Left ventricle myocardium inferior (tissue), 1 donor: ENCODE results near the gene EEF2K. TPM values are rescaled to one million over a fixed set of nuclear protein-coding genes. Genes with fewer than 3 reads are reported as not detected.

Source experiments
- DNase-seq: peaks from one replicate; pipeline ENCODE4 v3.0.0-alpha.2; 2020
- H3K27ac ChIP-seq: fragments of 200-600 bp; replicated peaks from 2 replicates; pipeline ENCODE4 v1.8.0; 2021
- H3K27me3 ChIP-seq: fragments of 200-600 bp; 2 replicates; pipeline ENCODE4 v1.8.0; 2021; ENCODE audit warnings: low read depth
- H3K36me3 ChIP-seq: fragments of 200-600 bp; 2 replicates; pipeline ENCODE4 v1.8.0; 2021
- H3K4me1 ChIP-seq: fragments of 200-600 bp; 2 replicates; pipeline ENCODE4 v1.8.0; 2021
- H3K4me3 ChIP-seq: fragments of 200-600 bp; 2 replicates; pipeline ENCODE4 v1.8.0; 2021; ENCODE audit warnings: mild to moderate bottlenecking, moderate library complexity
- H3K9me3 ChIP-seq: fragments of 200-600 bp; replicated peaks from 2 replicates; pipeline ENCODE4 v1.8.0; 2021
- CTCF ChIP-seq: fragments of 200-600 bp; IDR thresholded peaks from 2 replicates; pipeline ENCODE4 v1.8.0; 2021; ENCODE audit warnings: antibody characterized with exemption, mild to moderate bottlenecking, borderline replicate concordance
- intact Hi-C: fragments of 100-400 bp; cut with micrococcal nuclease; formaldehyde crosslinking; loops from one replicate; pipeline ENCODE4 v1.11.0; 2022
- total RNA-seq: library from RNA; stranded (reverse); fragmentation: NEBNext Ultra II Directional; extraction: Animal tissue kit (Norgen Biotek cat#: 25700); gene quantifications from one replicate; pipeline ENCODE4 v1.2.1, GENCODE V29; 2021
- donor health status: DM: no; HTN: yes; CAD: no; lungs with severe emphysema.

The EEF2K gene
- total RNA-seq, 1 donor from 2014 or later: 22.1 TPM

- intact Hi-C loops: no loop called here
- no peaks in the 10 kb centered on the region for H3K27me3 ChIP-seq
- H3K4me3 ChIP-seq: no peak overlapping the region
- no peak overlapping the region for H3K27ac ChIP-seq
- no peaks in the 10 kb centered on the region for H3K9me3 ChIP-seq
- peaks cover 97% of the 10 kb centered on the region for H3K36me3 ChIP-seq
- DNase-seq: no peak
- no peaks in the 10 kb centered on the region for H3K4me1 ChIP-seq
- no peak for TF ChIP-seq CTCF
These were observed 105.4 kb downstream of the EEF2K start for GRCh38 chr16:22311520-22311919.

DNA sequence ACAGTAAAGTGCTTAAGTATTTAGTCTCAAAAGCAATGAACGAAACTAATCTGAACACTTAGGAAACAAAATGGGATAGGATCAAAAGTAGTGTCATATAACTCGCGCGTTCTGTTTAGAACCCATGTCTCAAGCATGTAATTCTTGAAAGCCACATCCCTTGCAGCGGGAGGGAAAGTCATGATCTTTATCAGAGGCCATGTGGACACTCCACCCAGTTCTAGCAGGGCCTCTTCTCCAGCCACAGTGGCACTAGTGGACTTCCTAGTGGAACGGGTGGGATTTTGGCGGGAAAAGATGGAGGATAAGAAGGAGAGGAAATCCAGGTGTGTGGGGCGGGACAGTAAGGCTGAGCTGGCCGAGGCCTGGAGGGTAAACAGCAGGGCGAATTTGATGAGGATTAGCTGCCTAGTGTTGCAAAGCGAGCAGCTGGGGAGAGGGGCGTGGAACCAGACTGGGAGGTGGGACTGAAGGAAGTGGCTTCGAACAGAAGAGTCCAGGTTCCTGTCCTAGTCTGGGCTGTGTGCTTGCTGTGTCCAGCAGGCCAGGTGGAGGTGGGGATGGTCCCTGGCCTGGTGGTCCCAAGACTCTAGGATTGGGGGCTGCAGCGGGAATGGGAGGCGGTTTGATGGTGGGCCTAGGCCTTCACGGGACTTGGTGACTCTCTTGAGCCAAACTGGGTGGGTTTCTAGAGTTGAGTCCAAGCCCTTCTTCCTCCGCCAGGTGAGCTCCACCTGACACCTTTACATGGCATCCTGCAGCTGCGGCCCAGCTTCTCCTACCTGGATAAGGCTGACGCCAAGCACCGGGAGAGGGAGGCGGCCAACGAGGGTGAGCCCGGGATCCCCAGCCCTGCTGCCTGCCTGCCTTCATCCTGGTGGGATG is 107.1 kb downstream of the EEF2K start:
- DNase-seq: no peak
- H3K36me3 ChIP-seq: peaks cover 97% of the 10 kb centered on the region
- no peak overlapping the region for H3K27ac ChIP-seq
- no peaks in the 10 kb centered on the region for H3K27me3 ChIP-seq
- H3K4me3 ChIP-seq: no peak overlapping the region
- no peaks in the 10 kb centered on the region for H3K9me3 ChIP-seq
- intact Hi-C loops: no loop called here
- TF ChIP-seq CTCF: no peak
- H3K4me1 ChIP-seq: no peaks in the 10 kb centered on the region

GRCh38 chr16:22313876-22314470 is 107.9 kb downstream of the EEF2K start:
- Histone ChIP-seq H3K27ac (no peak overlapping the region), H3K9me3 (no peaks in the 10 kb centered on the region), H3K4me3 (no peak overlapping the region), H3K36me3 (peaks cover 97% of the 10 kb centered on the region), H3K4me1 (no peaks in the 10 kb centered on the region), H3K27me3 (no peaks in the 10 kb centered on the region)
- DNase-seq: no peak
- no peak for TF ChIP-seq CTCF
- intact Hi-C loops: no loop called here

- intact Hi-C loops: no loop called here
- Histone ChIP-seq H3K36me3 (peaks cover 97% of the 10 kb centered on the region), H3K4me3 (no peak overlapping the region), H3K4me1 (no peaks in the 10 kb centered on the region), H3K27ac (no peak overlapping the region), H3K9me3 (no peaks in the 10 kb centered on the region), H3K27me3 (no peaks in the 10 kb centered on the region)
- TF ChIP-seq CTCF: no peak
- DNase-seq: no peak
These were observed 108.9 kb downstream of the EEF2K start for GRCh38 chr16:22314661-22315626.

DNA sequence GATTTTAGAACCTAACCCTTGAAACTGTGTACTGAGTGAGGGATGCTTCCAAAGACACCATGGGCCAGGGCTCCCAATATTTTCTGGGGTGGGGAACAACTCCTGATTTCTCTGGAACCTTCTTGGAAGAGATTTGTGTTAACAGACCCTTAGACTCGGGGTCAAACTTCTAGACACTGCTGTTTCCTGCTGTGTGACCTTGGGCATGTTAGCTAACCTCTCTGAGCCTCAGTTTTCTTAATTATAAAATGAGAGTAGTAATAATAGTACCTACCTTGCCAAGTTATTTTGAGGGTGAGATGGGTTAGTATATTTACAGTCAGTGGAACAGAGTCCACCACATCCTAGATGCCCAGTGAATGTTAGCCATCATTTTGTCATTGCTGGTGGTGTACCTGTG is 109.9 kb downstream of the EEF2K start:
- DNase-seq: no peak
- TF ChIP-seq CTCF: no peak
- H3K4me3 ChIP-seq: no peak overlapping the region
- H3K4me1 ChIP-seq: no peaks in the 10 kb centered on the region
- peaks cover 99% of the 10 kb centered on the region for H3K36me3 ChIP-seq
- H3K9me3 ChIP-seq: no peaks in the 10 kb centered on the region
- no peak overlapping the region for H3K27ac ChIP-seq
- no peaks in the 10 kb centered on the region for H3K27me3 ChIP-seq
- intact Hi-C loops: no loop called here
